ENCODE results near the gene GHITM.
"Not testable (repeated sequence)": the region's sequence is repeated elsewhere in the genome, so short reads cannot be mapped to it uniquely, and the experiment has no call there.

GHITM gene

GRCh38 chr10:84176351-84176750 lies 37.0 kb downstream of the GHITM start:
- no peak for DNase-seq (ENCODE audit: low read depth)

GRCh38 chr10:84176836-84177474 lies 37.6 kb downstream of the GHITM start:
- no peak for DNase-seq (ENCODE audit: low read depth)

- no peak for DNase-seq (ENCODE audit: low read depth)
Measured at GRCh38 chr10:84177541-84178141, 38.3 kb downstream of the GHITM start.

- DNase-seq (ENCODE audit: low read depth), result no peak
Measured at GRCh38 chr10:84178160-84178609, 38.9 kb downstream of the GHITM start.

- DNase-seq (ENCODE audit: low read depth), result no peak
Measured at GRCh38 chr10:84179059-84179710, 39.9 kb downstream of the GHITM start.

- not testable (repeated sequence) for DNase-seq (ENCODE audit: low read depth)
Measured at GRCh38 chr10:84180386-84180785, 41.1 kb downstream of the GHITM start.

GRCh38 chr10:84181631-84182030 lies 42.3 kb downstream of the GHITM start:
- DNase-seq (ENCODE audit: low read depth), result no peak

- no peak for DNase-seq (ENCODE audit: low read depth)
Measured at GRCh38 chr10:84184517-84184916, 45.2 kb downstream of the GHITM start.

GRCh38 chr10:84185526-84186175 lies 46.3 kb downstream of the GHITM start:
- DNase-seq (ENCODE audit: low read depth), result no peak

GRCh38 chr10:84188815-84189214 lies 49.5 kb downstream of the GHITM start:
- no peak for DNase-seq (ENCODE audit: low read depth)

GRCh38 chr10:84190621-84191020 lies 51.3 kb downstream of the GHITM start:
- DNase-seq (ENCODE audit: low read depth), result no peak

GRCh38 chr10:84191106-84191505 lies 51.8 kb downstream of the GHITM start:
- DNase-seq (ENCODE audit: low read depth), result no peak

GRCh38 chr10:84193327-84193726 lies 54.0 kb downstream of the GHITM start:
- no peak for DNase-seq (ENCODE audit: low read depth)

GRCh38 chr10:84193846-84194423 lies 54.6 kb downstream of the GHITM start:
- no peak for DNase-seq (ENCODE audit: low read depth)

- no peak for DNase-seq (ENCODE audit: low read depth)
Measured at GRCh38 chr10:84194424-84195043, 55.2 kb downstream of the GHITM start, which contains the start of gene CDHR1. TSS of gene CDHR1 (plus strand) at chr10:84194537. CDS start at chr10:84194761, 224 bp downstream.

- no peak for DNase-seq (ENCODE audit: low read depth)
Measured at GRCh38 chr10:84195044-84195830, 55.9 kb downstream of the GHITM start.

GRCh38 chr10:84196083-84196482 lies 56.8 kb downstream of the GHITM start:
- DNase-seq (ENCODE audit: low read depth), result no peak

- no peak for DNase-seq (ENCODE audit: low read depth)
Measured at GRCh38 chr10:84196941-84197340, 57.6 kb downstream of the GHITM start.

- no peak for DNase-seq (ENCODE audit: low read depth)
Measured at GRCh38 chr10:84197643-84198042, 58.3 kb downstream of the GHITM start.

- no peak for DNase-seq (ENCODE audit: low read depth)
Measured at GRCh38 chr10:84198206-84198915, 59.1 kb downstream of the GHITM start.

Measured in HS-27A (cell line).